Stimulated activated CD4-positive, alpha-beta T cell treated with anti-CD3 and anti-CD28 coated beads, TNF-alpha, amount 100 ng/mL, for 4 hours (primary cell): Measurements from ENCODE around the gene PLXNA4.
A peak's percentile ranks its signal among the peaks of the same experiment; 100 is the strongest.

Experiments used
- DNase-seq, 3 experiments: peaks; one replicate each; pipeline ENCODE4 v3.0.0-alpha.2; 2020; ENCODE audit warnings: low read depth in 3 of 3

The PLXNA4 gene

GRCh38 chr7:132441935-132442334 lies 134.3 kb downstream of the PLXNA4 start:
- no peak for DNase-seq

DNA sequence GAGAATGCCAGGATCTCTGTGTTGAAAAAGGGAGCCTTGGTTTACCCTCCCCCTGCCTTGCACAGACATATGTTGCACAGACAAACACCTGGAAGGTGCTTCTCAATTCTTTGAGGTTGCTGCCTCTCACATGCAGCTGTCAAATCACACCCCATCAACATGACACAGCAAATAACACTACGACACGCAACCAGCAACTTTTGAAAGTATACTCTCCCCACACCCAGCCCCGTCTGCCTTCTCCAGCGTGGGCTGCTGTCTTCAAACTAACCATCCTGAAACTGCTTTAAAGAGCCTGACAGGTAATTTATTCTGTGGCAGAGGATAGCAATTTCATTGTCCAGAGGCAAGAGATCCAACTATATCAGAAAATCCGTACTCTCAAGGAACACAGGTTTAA lies 136.1 kb downstream of the PLXNA4 start:
- no peak for DNase-seq

DNA sequence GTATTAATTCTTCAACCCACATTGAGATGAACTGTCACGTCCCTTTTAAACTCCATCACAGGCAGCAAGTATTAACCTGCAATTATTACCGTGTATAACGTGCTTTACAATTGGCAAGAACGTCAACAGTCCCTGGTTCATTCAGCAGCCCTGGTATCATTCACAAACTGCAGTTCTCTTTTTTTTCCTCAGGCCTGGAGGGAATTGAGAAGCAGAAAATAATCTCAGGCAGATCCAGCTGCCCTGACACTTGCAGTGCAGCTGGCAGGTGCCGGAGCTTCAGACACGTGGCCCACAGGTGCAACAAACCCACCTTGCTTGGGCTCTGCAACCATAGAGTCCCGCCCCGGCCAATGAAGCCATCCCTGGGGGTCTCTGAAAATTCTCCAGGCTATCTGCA lies 137.3 kb downstream of the PLXNA4 start:
- DNase-seq, result no peak

- DNase-seq, result no peak
Observed at GRCh38 chr7:132437730-132438129, 138.5 kb downstream of the PLXNA4 start.

DNA sequence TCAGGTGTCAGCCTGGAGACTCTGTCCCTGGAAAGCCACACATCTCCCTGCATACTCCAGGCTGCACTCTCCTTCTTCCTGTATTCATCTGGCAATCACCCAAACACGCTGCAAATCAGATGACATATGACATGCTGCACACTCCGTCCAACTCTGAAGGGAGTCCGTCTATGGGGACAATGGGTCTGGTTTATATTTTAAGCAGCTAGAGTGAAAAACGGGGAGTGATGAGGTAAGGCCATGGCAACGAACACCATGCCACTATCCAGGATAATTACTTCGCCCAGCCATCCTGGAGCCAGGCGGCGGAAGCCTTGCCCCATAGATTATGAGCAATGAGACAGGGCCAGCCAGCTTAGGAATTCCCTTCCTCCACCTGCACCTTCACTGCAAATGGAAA lies 140.1 kb downstream of the PLXNA4 start:
- DNase-seq, result no peak

DNA sequence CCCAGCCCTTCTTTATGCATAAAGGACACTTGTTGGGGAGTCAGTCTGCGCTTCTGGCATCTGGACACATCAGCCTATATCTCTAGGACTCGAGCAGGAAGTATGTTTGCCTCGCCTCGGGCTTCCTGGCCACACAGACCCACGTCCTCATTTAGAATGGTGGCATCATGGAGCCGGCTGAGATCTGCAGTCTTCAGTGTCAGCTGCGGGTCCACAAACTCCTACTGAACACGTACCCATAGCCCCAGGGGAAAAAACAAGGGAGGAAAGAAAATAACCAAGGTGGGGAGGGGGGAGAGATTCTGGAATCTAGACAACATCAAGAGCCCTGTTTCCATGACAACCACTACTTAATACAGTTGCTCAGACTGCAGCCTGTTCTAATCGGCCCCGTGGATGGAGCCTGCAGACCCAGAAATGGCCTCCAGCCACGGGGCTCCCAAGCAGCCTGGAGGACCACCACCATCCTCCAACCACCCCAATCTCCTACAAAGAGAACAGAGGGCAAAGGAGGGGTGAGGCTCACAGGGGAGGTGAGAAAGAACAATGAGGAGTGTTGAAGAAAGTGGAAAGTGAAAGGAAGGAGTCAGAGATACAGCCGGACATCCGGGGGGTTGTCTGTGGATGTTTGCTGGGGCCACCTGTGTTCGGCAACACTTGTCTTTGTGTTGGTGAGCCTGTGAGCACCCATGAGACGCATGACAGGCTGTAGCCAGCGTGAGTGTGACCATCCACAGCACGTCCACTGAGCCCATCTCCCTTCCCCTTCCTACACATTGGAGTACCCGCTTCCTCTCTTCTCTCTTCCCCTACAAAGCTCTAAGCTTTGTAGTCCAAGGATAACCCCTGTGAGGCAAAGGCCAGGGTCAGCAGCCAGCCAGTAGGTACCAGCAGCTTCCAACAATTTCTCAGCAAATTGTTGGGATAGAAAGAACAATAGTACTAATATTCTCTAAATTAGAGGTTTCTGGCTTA lies 141.0 kb downstream of the PLXNA4 start:
- no peak for DNase-seq

DNA sequence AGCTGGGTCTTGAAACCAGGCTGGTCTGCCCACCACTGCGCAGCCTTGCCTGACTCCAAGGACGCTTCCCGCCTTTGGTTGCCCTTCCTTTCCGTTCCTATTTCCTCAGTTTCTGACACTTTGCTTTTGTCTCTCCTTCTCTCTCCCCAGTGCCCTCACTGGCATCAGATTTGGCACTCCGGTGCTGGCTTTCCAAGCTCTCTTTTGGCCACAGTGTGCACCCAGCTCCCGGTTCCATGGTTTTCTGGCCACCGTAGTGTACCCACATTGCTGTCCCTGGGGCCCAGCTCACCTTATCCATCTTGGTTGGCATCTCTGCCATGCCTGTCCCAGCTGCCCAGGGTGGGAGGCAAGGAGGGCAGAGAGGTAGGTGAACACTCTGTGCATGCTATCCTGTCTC lies 142.2 kb downstream of the PLXNA4 start:
- no peak for DNase-seq

- DNase-seq, result no peak
Observed at GRCh38 chr7:132433301-132433700, 143.0 kb downstream of the PLXNA4 start.

DNA sequence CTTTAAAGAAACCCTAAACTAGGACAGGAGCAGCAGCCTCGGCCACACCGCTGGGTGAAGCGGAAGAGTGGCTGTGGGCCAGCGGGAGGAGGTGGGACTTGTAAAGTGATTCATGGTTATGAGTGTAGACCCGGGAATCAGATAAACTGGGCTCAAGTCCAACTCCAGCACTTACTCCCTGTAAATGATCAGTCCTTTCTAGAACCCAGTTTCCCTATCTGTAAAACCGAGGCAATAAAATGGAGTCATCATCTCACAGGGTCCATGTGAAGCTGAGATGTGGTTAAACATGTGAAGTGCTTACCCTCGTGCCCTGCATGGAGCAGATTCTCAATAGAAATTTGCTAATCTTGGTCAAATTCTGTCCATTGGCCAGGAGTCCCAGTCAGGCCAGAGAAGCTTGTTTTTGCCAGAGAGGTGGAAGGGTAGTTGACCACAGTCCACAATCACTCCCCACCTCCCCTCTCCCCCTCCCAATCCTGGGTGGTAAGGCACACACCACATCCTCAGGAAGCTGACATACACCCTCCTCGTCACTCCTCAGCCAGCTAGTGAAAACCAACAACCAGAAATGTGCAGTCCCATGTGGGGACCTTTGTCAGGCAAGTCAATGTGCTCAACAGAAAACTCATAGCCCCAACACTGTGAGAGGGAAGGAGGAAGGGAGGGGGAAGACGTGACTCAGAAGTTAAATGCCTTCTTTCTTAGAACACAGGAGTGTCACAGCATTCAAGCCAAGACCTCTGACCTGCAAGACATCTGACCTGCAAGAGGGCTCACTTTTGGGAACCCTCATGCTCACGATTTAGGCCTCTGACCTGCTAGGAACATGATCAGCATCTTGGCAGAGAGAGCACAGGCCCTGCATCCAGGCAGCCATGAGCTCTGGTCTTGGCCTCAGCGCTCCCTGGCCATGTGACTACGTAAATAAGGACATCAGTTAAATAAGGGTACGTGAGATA lies 145.1 kb downstream of the PLXNA4 start:
- peak in 1 of 3 experiments; percentile 15 for DNase-seq

DNA sequence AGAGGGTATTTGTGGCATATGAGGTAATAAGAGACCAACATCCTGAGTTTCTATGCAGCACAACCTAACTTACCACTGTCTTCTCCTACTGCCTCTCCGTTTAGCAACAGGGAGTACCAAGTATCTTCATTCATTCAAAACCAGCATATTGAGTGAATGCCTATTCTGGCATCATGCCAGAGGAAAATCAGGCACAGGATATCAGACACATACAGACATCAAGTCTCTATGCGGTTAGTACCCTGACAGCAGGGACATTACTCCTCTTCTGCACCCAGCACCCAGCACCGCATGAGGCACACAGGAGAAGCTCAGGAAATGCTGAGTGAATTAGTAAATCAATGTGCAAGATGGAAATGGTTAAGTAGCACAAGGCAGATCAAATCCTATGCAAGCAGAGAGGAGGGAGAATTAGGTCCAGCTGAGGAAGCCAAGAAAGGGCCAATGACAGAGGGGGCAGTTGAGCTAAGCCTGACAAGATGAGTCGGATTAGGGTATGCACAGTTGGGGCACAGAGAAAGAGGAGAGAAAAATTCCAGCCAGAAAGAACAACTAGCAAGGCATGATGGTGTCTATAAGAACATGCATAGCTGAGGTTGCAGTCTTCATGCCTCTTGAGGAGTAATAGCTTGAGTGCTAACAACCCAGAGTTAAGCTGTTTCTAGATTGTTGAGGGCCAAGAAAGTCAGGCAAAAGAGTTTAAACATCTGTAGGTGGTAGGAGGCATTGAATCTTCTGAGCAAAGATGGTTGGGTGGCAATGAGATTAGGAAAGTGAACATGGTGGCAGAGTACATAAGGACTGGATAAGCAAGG lies 146.0 kb downstream of the PLXNA4 start:
- DNase-seq, result no peak

DNA sequence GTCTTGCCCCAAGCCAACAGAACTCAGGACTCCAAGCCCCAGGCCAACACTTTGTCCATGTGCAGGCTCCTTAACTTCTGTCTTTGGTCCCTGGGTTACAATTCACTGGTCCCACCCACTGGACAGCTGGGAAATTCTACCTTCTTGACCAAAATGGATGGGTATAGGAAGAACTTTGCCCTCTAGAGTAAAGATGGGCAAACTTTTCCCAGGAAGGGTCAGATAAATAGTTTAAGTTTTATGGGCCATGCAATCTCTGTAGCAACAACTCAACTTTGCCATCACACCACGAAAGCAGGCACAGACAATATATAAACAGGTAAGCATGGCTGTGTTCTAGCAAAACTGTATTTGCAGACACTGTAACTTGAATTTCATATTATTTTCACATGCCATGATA lies 147.1 kb downstream of the PLXNA4 start:
- no peak for DNase-seq

DNA sequence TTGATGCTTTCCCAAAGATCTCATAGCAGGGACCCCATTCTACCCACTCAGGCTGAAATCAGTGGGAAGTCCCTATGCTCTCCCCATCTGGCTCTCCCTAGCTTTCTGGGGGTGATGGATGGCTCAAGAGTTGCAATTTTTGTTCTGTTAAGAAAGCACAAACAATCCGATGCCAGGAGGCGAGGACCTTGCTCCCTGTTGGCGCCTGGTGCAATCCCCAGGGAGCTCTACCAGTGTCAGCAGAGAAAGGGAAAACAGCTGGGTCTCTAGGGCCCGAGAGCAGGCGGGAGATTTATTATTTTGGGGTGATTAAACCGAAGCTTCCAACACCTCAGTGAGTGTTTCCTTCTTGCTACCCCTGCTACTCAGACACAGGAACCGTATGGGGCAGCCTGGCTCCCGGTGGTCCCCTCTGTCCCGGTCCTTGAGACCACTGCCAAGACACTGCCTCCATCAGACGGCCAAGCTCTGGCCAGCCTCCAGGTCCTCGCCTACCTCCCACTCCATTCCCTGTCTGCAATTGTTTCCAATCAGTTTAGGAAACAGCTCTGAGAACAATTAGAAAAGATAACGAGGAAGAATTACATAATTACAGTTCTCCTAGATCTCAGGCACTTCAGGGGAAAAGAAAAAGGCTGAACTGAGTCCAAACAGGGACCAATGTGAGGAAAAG lies 147.9 kb downstream of the PLXNA4 start:
- DNase-seq, result no peak

- DNase-seq, result no peak
Observed at GRCh38 chr7:132425942-132426341, 150.3 kb downstream of the PLXNA4 start.

GRCh38 chr7:132424821-132425724 lies 151.2 kb downstream of the PLXNA4 start:
- DNase-seq, result no peak

DNA sequence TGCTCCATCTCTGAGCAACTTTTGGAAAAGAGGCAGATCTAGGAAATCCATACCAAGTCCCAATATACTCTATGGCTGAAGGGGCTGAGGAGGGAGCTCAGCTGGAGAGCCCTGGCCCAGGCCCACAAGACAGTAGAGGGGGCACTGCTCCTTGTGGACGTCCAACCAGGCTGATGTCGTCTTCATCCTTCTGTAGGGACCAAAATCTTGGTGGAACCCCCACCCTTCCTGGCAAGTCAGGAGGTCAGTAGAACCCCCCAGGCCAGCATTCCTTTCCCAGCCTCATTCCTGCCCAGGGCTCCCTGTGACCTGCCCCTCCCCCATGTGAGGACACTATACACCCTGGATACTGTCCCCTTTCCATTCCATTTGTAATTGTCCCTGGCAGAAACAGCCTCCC lies 152.0 kb downstream of the PLXNA4 start:
- no peak for DNase-seq

GRCh38 chr7:132423594-132424200 lies 152.6 kb downstream of the PLXNA4 start:
- DNase-seq, result no peak

GRCh38 chr7:132422502-132423111 lies 153.7 kb downstream of the PLXNA4 start:
- no peak for DNase-seq

DNA sequence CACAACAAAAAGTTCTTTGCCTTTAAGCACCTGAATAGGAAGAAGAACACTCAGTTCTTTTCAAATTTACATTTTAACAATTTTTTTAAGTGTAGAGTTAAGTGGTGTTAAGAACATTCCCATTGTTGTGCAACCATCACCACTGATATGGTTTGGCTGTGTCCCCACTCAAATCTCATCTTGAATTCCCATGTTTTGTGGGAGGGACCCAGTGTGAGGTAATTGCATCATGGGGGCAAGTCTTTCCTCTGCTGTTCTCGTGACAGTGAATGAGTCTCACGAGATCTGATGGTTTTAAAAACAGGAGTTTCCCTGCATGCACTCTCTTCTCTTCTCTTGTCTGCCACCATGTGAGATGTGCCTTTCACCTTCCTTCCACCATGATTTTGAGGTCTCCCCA lies 155.7 kb downstream of the PLXNA4 start:
- DNase-seq, result no peak

GRCh38 chr7:132419542-132419941 lies 156.7 kb downstream of the PLXNA4 start:
- DNase-seq, result no peak
